H1 (cell line): ENCODE results near the gene NSUN2. TPM values are rescaled to one million over a fixed set of nuclear protein-coding genes. Genes with fewer than 3 reads are reported as not detected.

Experiments used
- CTCF ChIA-PET: fragments of 300-600 bp; sonication (Branson Sonifier 250); formaldehyde crosslinking; loops from one replicate; lab custom pipeline; 2021; ENCODE audit not compliant: partially characterized antibody; lab: Charles Lee
- POLR2A ChIA-PET: fragments of 300-600 bp; sonication (Branson Sonifier 250); formaldehyde crosslinking; loops from one replicate; lab custom pipeline; 2021; ENCODE audit warnings: inconsistent platforms; ENCODE audit not compliant: partially characterized antibody; lab: Charles Lee
- DNase-seq, 2 experiments: peaks; one replicate each; pipeline versions ENCODE4 v3.0.0 to v3.0.0-alpha.2; 2010 to 2022; ENCODE audit warnings: low spot score in 2 of 2, low read depth in 1 of 2, mixed read lengths in 1 of 2
- FAIRE-seq: peaks from 2 replicates; lab custom pipeline; 2011; peaks lifted over from hg19 to GRCh38; lab: Jason Lieb, UNC
- H2AFZ ChIP-seq: 2 replicates; pipeline ENCODE4 v1.8.1; 2012; ENCODE audit warnings: low read length, inconsistent platforms
- H2AK5ac ChIP-seq: 2 replicates; pipeline ENCODE4 v1.6.1; 2013; ENCODE audit warnings: low read depth, low read length
- H2BK120ac ChIP-seq: replicated peaks from 2 replicates; pipeline ENCODE3; 2013; ENCODE audit warnings: low read depth, low read length, inconsistent platforms
- H2BK12ac ChIP-seq: 2 replicates; pipeline ENCODE4 v1.6.1; 2013; ENCODE audit warnings: low read depth, low read length
- H2BK15ac ChIP-seq: 2 replicates; pipeline ENCODE4 v1.6.1; 2013; ENCODE audit warnings: low read length
- H2BK20ac ChIP-seq: 2 replicates; pipeline ENCODE4 v1.6.1; 2013; ENCODE audit warnings: low read length
- H2BK5ac ChIP-seq: 2 replicates; pipeline ENCODE4 v1.6.1; 2013; ENCODE audit warnings: low read depth, low read length
- H3K14ac ChIP-seq: 2 replicates; pipeline ENCODE4 v1.6.1; 2013; ENCODE audit warnings: inconsistent platforms; ENCODE audit not compliant: insufficient read length
- H3K18ac ChIP-seq: 2 replicates; pipeline ENCODE4 v1.6.1; 2013; ENCODE audit warnings: low read length; ENCODE audit errors: extremely low read depth
- H3K23ac ChIP-seq: 2 replicates; pipeline ENCODE4 v1.6.1; 2013; ENCODE audit warnings: inconsistent platforms; ENCODE audit not compliant: insufficient read length
- H3K23me2 ChIP-seq: 2 replicates; pipeline ENCODE4 v1.6.1; 2013; ENCODE audit warnings: low read depth, low read length
- H3K27ac ChIP-seq: 2 replicates; pipeline ENCODE4 v1.6.1; 2011; ENCODE audit warnings: low read depth, low read length, inconsistent platforms
- H3K27me3 ChIP-seq, 4 experiments: replicated peaks in 1 of 4; 1 replicate in 1 of 4; 2 replicates in 3 of 4; pipeline versions ENCODE4 v1.6.1 to v1.8.1; 2011 to 2013; ENCODE audit warnings: low read length in 3 of 4, mild to moderate bottlenecking in 3 of 4, inconsistent platforms in 2 of 4, mixed read lengths in 2 of 4, moderate library complexity in 1 of 4; ENCODE audit not compliant: control insufficient read depth in 3 of 4, insufficient read depth in 3 of 4; ENCODE audit errors: extremely low read depth in 1 of 4
- H3K36me3 ChIP-seq, 4 experiments: 2 replicates each; pipeline versions ENCODE4 v1.6.1 to v1.8.1; 2011 to 2013; ENCODE audit warnings: mild to moderate bottlenecking in 4 of 4, low read length in 3 of 4, moderate library complexity in 2 of 4, control low read depth in 1 of 4, inconsistent platforms in 1 of 4; ENCODE audit not compliant: insufficient read depth in 4 of 4, control insufficient read depth in 2 of 4
- H3K4ac ChIP-seq: replicated peaks from 2 replicates; pipeline ENCODE3; 2013; ENCODE audit warnings: low read length, low read depth, mixed read lengths, inconsistent platforms; ENCODE audit not compliant: insufficient read length
- H3K4me1 ChIP-seq, 4 experiments: replicated peaks in 1 of 4; 1 replicate in 1 of 4; 2 replicates in 3 of 4; pipeline versions ENCODE4 v1.6.1 to v1.8.1; 2011 to 2013; ENCODE audit warnings: low read length in 3 of 4, inconsistent platforms in 2 of 4, mixed read lengths in 1 of 4; ENCODE audit not compliant: insufficient read depth in 4 of 4, control insufficient read depth in 3 of 4
- H3K4me2 ChIP-seq, 2 experiments: 2 replicates each; pipeline versions ENCODE4 v1.6.1 to v1.8.1; 2011 to 2013; ENCODE audit warnings: low read depth in 2 of 2, low read length in 2 of 2, control low read depth in 1 of 2, inconsistent platforms in 1 of 2, mild to moderate bottlenecking in 1 of 2; ENCODE audit not compliant: insufficient read depth in 1 of 2
- H3K4me3 ChIP-seq, 4 experiments: fragments of 200-600, 300-600 bp in 1 of 4; sonication (generic), shearing (Covaris generic), sonication (Bioruptor Twin) in 1 of 4; 2 replicates each; pipeline versions ENCODE4 v1.5.1 to v1.8.1; 2011 to 2016; ENCODE audit warnings: low read length in 4 of 4, low read depth in 3 of 4, control low read depth in 2 of 4, inconsistent platforms in 2 of 4, mild to moderate bottlenecking in 2 of 4, mixed read lengths in 1 of 4, moderate library complexity in 1 of 4; ENCODE audit not compliant: insufficient read depth in 2 of 4; ENCODE audit errors: extremely low read depth in 1 of 4
- H3K56ac ChIP-seq: replicated peaks from 2 replicates; pipeline ENCODE3; 2013; ENCODE audit warnings: low read depth, mild to moderate bottlenecking, mixed read lengths, low read length, inconsistent platforms; ENCODE audit not compliant: insufficient read length
- H3K79me1 ChIP-seq: 2 replicates; pipeline ENCODE4 v1.6.1; 2013; ENCODE audit warnings: low read depth, low read length, control low read depth
- H3K79me2 ChIP-seq, 2 experiments: 2 replicates each; pipeline versions ENCODE4 v1.6.1 to v1.8.1; 2012 to 2013; ENCODE audit warnings: low read length in 2 of 2, mild to moderate bottlenecking in 2 of 2, inconsistent platforms in 1 of 2; ENCODE audit not compliant: insufficient read depth in 2 of 2, control insufficient read depth in 1 of 2
- H3K9ac ChIP-seq, 4 experiments: replicated peaks in 1 of 4; 1 replicate in 1 of 4; 2 replicates in 3 of 4; pipeline versions ENCODE4 v1.6.1 to v1.8.1; 2011 to 2013; ENCODE audit warnings: low read depth in 3 of 4, low read length in 3 of 4, control low read depth in 2 of 4, mild to moderate bottlenecking in 2 of 4, moderate library complexity in 2 of 4, inconsistent platforms in 1 of 4; ENCODE audit errors: extremely low read depth in 1 of 4
- H3K9me3 ChIP-seq, 2 experiments: 2 replicates each; pipeline versions ENCODE4 v1.6.1 to v1.8.1; 2012 to 2013; ENCODE audit warnings: mild to moderate bottlenecking in 2 of 2, moderate library complexity in 2 of 2, control low read depth in 1 of 2, inconsistent platforms in 1 of 2, low read depth in 1 of 2, low read length in 1 of 2, mixed read lengths in 1 of 2; ENCODE audit not compliant: insufficient read depth in 2 of 2
- H4K20me1 ChIP-seq, 2 experiments: replicated peaks in 1 of 2; 2 replicates each; pipeline versions ENCODE3 to v1.8.1; 2011 to 2013; ENCODE audit warnings: inconsistent platforms in 2 of 2, low read length in 2 of 2, mild to moderate bottlenecking in 1 of 2; ENCODE audit not compliant: insufficient read depth in 2 of 2, control insufficient read depth in 1 of 2
- H4K5ac ChIP-seq: 2 replicates; pipeline ENCODE4 v1.6.1; 2013; ENCODE audit warnings: low read length, low read depth, mixed read lengths, inconsistent platforms; ENCODE audit not compliant: insufficient read length
- H4K8ac ChIP-seq: 2 replicates; pipeline ENCODE4 v1.8.0; 2013; ENCODE audit warnings: mild to moderate bottlenecking, moderate library complexity, low read length, inconsistent platforms; ENCODE audit not compliant: insufficient read depth; ENCODE audit errors: extremely low read depth
- H4K91ac ChIP-seq: replicated peaks from 2 replicates; pipeline ENCODE3; 2013; ENCODE audit warnings: low read length, mixed read lengths, inconsistent platforms; ENCODE audit not compliant: insufficient read length
- GABPA ChIP-seq: IDR thresholded peaks from 2 replicates; pipeline ENCODE4 v1.6.1; 2011; ENCODE audit warnings: mild to moderate bottlenecking, low read length, moderate library complexity, borderline replicate concordance; ENCODE audit not compliant: insufficient read depth
- WGBS, 2 experiments: shearing (Covaris generic) in 1 of 2; methylation state at CpG; one replicate each; pipeline versions ENCODE4 v1.1.6 to v1.1.7; 2013 to 2015; ENCODE audit warnings: low lambda C conversion rate in 2 of 2, mixed read lengths in 2 of 2, inconsistent platforms in 1 of 2, low coverage in 1 of 2, missing lambda C conversion rate in 1 of 2; ENCODE audit not compliant: insufficient replicate concordance in 2 of 2, insufficient coverage in 1 of 2, insufficient read length in 1 of 2; ENCODE audit errors: extremely low coverage in 1 of 2, missing lambda C conversion rate in 1 of 2; 5-methylcytosine and 5-hydroxymethylcytosine counted together
- polyA plus RNA-seq, 7 experiments: library from polyadenylated mRNA; depleted of rRNA in 3 of 7; stranded (reverse) in 5 of 7; unstranded in 2 of 7; fragments of >200 nt in 5 of 7; fragments of 200-250 nt in 2 of 7; gene quantifications; 1 replicate in 5 of 7; 2 replicates in 1 of 7; 4 replicates in 1 of 7; pipeline versions ENCODE4 v1.2.1 to v1.2.3, GENCODE V29; 2011 to 2013; ENCODE audit warnings: missing spikeins in 2 of 7, mixed read lengths in 2 of 7
- total RNA-seq: library from RNA; stranded (reverse); fragmentation: NEBNext Ultra II Directional; extraction: Animal tissue kit (Norgen Biotek cat#: 25700); gene quantifications from 2 replicates; pipeline ENCODE4 v1.2.1, GENCODE V29; 2021

Gene NSUN2
- total and polyA plus RNA-seq, 2 of the 8 experiments (the other 6 are each of a cell fraction or from before 2014, with no cell fraction given), result 47.3 to 94.7 TPM

DNA sequence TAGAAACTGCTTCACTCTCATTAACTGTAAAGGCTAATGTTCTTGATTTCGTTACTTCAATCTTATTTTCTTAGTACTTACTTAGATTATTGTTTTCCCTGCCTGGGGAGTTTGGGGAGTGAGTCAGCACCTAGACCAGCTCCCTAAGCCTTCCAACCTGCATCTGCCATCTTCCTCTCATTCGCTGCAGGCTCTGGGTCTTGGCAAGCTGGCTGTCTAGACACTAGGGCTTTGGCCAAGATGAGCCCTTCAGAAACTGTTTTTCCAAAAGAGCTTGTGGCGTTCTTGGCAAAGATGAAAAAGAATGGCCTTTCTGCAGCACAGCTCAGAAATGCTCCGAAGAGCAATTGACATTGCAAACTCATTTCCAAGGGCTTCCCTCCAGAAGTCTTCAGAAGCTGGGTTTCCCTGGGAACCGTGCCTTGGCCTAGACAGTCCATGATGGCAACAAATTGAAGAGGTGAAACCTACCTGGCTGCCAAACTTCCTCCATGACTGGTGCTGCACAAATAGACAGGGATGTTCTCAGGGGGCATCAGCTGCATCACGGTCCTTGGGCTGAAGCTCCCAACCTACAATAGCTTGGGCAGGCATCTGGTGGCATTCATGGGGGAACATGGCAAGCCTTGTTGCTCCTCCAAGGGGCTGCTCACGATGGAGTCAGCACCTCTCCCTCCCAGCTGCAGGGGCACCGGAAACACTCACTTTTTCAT lies 76.6 kb downstream of the NSUN2 start:
- DNase-seq, result no peak
- H2BK15ac ChIP-seq, result no peak overlapping the region
- no peak for FAIRE-seq
- H3K9me3 ChIP-seq, result peaks cover 22% of the 10 kb centered on the region in 2 experiments
- no peaks in the 10 kb centered on the region for H3K4me1 ChIP-seq
- no peaks in the 10 kb centered on the region for H3K27me3 ChIP-seq
- H3K56ac ChIP-seq, result no peak overlapping the region
- no peak overlapping the region for H3K14ac ChIP-seq
- H2AFZ ChIP-seq, result no peak overlapping the region
- no peak overlapping the region for H3K23ac ChIP-seq
- ChIA-PET POLR2A (no interaction called here), CTCF (interaction anchor here (0.6 to 2.3 kb wide), 3 partner anchors 17 to 363 kb away, joined by 3 to 8 read pairs (median 3); no protein-coding TSS in a partner anchor)
- H4K5ac ChIP-seq, result no peak overlapping the region
- H3K23me2 ChIP-seq, result no peaks in the 10 kb centered on the region
- H3K27ac ChIP-seq, result no peak overlapping the region
- H2BK12ac ChIP-seq, result no peak overlapping the region
- no peaks in the 10 kb centered on the region for H3K79me1 ChIP-seq
- no peak overlapping the region for H3K18ac ChIP-seq
- H3K79me2 ChIP-seq, result no peaks in the 10 kb centered on the region
- TF ChIP-seq GABPA, result no peak
- H2BK20ac ChIP-seq, result no peak overlapping the region
- WGBS, 2 experiments, result 83% methylated on average over 8 of the region's 8 CpGs; no CpG with 5 or more reads in 1 of the 2 experiments
- no peak overlapping the region for H2BK5ac ChIP-seq
- H4K91ac ChIP-seq, result no peak overlapping the region
- no peak overlapping the region for H2AK5ac ChIP-seq
- no peak overlapping the region for H3K4me3 ChIP-seq
- no peak overlapping the region for H3K9ac ChIP-seq
- no peaks in the 10 kb centered on the region for H3K36me3 ChIP-seq
- H4K8ac ChIP-seq, result no peak overlapping the region
- H4K20me1 ChIP-seq, result no peaks in the 10 kb centered on the region
- H3K4me2 ChIP-seq, result no peak overlapping the region
- H3K4ac ChIP-seq, result no peak overlapping the region
- no peak overlapping the region for H2BK120ac ChIP-seq
